Nephron (organoid): ENCODE measurements around the gene SCNN1G.
"Not testable (repeated sequence)": the region's sequence is repeated elsewhere in the genome, so short reads cannot be mapped to it uniquely, and the experiment has no call there.

Source experiments
- H3K27ac Mint-ChIP-seq, 3 experiments: 2 replicates each; pipeline ENCODE4 v1.8.0; 2020; ENCODE audit warnings: mixed read lengths in 3 of 3, mild to moderate bottlenecking in 2 of 3, moderate library complexity in 1 of 3
- H3K27me3 Mint-ChIP-seq: 2 replicates; pipeline ENCODE4 v1.8.0; 2021; ENCODE audit warnings: low read depth, mild to moderate bottlenecking, moderate library complexity, mixed read lengths
- H3K36me3 Mint-ChIP-seq: 2 replicates; pipeline ENCODE4 v1.8.0; 2020; ENCODE audit warnings: low read depth, mixed read lengths
- H3K4me1 Mint-ChIP-seq: 2 replicates; pipeline ENCODE4 v1.8.0; 2020; ENCODE audit warnings: mixed read lengths
- H3K4me3 Mint-ChIP-seq, 3 experiments: 2 replicates each; pipeline ENCODE4 v1.8.0; 2020; ENCODE audit warnings: mild to moderate bottlenecking in 3 of 3, mixed read lengths in 3 of 3, moderate library complexity in 2 of 3
- H3K9me3 Mint-ChIP-seq: 2 replicates; pipeline ENCODE4 v1.8.0; 2020; ENCODE audit warnings: mixed read lengths
- TF ChIP-seq, protein P1 (sequence below), 3 experiments: fragments of 200-600 bp; sonication (generic); IDR thresholded peaks; one replicate each; pipeline ENCODE4 v1.5.0; 2021; ENCODE audit warnings: antibody characterized with exemption in 3 of 3; ENCODE audit not compliant: unreplicated experiment in 3 of 3

Gene SCNN1G

GRCh38 chr16:23248261-23249194 is 66.0 kb downstream of the SCNN1G start:
- H3K9me3 Mint-ChIP-seq: no peaks in the 10 kb centered on the region
- no peaks in the 10 kb centered on the region for H3K36me3 Mint-ChIP-seq
- no peak overlapping the region for H3K27ac Mint-ChIP-seq
- H3K27me3 Mint-ChIP-seq: no peaks in the 10 kb centered on the region
- H3K4me3 Mint-ChIP-seq: no peak overlapping the region
- TF ChIP-seq, protein P1, sequence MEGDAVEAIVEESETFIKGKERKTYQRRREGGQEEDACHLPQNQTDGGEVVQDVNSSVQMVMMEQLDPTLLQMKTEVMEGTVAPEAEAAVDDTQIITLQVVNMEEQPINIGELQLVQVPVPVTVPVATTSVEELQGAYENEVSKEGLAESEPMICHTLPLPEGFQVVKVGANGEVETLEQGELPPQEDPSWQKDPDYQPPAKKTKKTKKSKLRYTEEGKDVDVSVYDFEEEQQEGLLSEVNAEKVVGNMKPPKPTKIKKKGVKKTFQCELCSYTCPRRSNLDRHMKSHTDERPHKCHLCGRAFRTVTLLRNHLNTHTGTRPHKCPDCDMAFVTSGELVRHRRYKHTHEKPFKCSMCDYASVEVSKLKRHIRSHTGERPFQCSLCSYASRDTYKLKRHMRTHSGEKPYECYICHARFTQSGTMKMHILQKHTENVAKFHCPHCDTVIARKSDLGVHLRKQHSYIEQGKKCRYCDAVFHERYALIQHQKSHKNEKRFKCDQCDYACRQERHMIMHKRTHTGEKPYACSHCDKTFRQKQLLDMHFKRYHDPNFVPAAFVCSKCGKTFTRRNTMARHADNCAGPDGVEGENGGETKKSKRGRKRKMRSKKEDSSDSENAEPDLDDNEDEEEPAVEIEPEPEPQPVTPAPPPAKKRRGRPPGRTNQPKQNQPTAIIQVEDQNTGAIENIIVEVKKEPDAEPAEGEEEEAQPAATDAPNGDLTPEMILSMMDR (IDR thresholded peaks at IDR 0.05; ENCODE audit: unreplicated experiment in 3 of 3): no peak
- no peaks in the 10 kb centered on the region for H3K4me1 Mint-ChIP-seq

- TF ChIP-seq, protein P1 (IDR thresholded peaks at IDR 0.05; ENCODE audit: unreplicated experiment in 3 of 3): no peak
- no peak overlapping the region for H3K27ac Mint-ChIP-seq
- no peaks in the 10 kb centered on the region for H3K27me3 Mint-ChIP-seq
- no peak overlapping the region for H3K4me3 Mint-ChIP-seq
- H3K4me1 Mint-ChIP-seq: no peaks in the 10 kb centered on the region
- no peaks in the 10 kb centered on the region for H3K9me3 Mint-ChIP-seq
- no peaks in the 10 kb centered on the region for H3K36me3 Mint-ChIP-seq
Observed at GRCh38 chr16:23249830-23250229, 67.3 kb downstream of the SCNN1G start.

DNA sequence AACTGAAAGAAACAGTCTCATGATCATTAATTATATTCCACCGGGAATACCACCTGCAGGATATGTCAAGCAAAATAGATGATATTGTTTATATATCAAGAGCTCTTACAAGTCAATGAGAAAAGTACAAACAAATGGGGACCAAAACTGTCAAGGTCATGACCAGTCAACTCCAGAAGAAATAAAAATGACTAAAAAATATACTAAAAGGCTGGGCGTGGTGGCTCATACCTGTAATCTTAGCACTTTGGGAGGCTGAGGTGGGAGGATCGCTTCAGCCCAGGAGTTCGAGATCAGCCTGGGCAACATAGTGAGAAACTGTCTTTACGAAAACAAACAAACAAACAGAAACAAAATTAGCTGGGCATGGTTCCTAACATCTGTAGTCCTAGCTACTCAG is 69.8 kb downstream of the SCNN1G start:
- Mint-ChIP-seq H3K4me1 (no peaks in the 10 kb centered on the region), H3K27me3 (no peaks in the 10 kb centered on the region), H3K4me3 (no peak overlapping the region), H3K36me3 (no peaks in the 10 kb centered on the region), H3K9me3 (no peaks in the 10 kb centered on the region), H3K27ac (no peak overlapping the region)
- TF ChIP-seq, protein P1 (IDR thresholded peaks at IDR 0.05; ENCODE audit: unreplicated experiment in 3 of 3): no peak

DNA sequence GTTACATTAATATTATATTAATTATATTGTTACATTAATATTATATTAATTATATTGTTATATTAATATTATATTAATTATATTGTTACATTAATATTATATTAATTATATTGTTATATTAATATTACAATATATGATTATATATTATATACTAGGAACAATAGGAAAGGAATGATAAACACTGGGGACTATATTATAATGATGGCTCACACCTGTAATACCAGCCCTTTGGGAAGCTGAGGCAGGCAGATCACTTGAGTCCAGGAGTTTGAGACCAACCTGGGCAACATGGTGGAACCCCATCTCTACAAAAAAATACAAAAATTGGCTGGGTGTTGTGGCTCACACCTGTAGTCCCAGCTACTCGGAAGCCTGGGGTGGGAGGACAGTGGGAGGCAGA is 71.1 kb downstream of the SCNN1G start:
- H3K27ac Mint-ChIP-seq, H3K36me3 Mint-ChIP-seq, H3K9me3 Mint-ChIP-seq, H3K4me3 Mint-ChIP-seq, H3K4me1 Mint-ChIP-seq, H3K27me3 Mint-ChIP-seq: not testable (repeated sequence)

GRCh38 chr16:23254338-23254737 is 71.8 kb downstream of the SCNN1G start:
- Mint-ChIP-seq H3K9me3 (peaks cover 3% of the 10 kb centered on the region), H3K36me3 (no peaks in the 10 kb centered on the region)
- TF ChIP-seq, protein P1 (IDR thresholded peaks at IDR 0.05; ENCODE audit: unreplicated experiment in 3 of 3): no peak

GRCh38 chr16:23255000-23255399 is 72.5 kb downstream of the SCNN1G start:
- Mint-ChIP-seq H3K4me3 (no peak overlapping the region), H3K36me3 (no peaks in the 10 kb centered on the region), H3K4me1 (no peaks in the 10 kb centered on the region), H3K27ac (no peak overlapping the region), H3K27me3 (peaks cover 11% of the 10 kb centered on the region), H3K9me3 (peaks cover 3% of the 10 kb centered on the region)
- TF ChIP-seq, protein P1 (IDR thresholded peaks at IDR 0.05; ENCODE audit: unreplicated experiment in 3 of 3): no peak

More at GRCh38 chr16:23254338-23254737, 71.8 kb downstream of the SCNN1G start:
- Mint-ChIP-seq H3K4me1 (no peaks in the 10 kb centered on the region), H3K27me3 (peaks cover 11% of the 10 kb centered on the region), H3K4me3 (no peak overlapping the region), H3K27ac (no peak overlapping the region)
